GM18861 (cell line): ENCODE data around the gene CRLF2.
"Not testable (repeated sequence)": the region's sequence is repeated elsewhere in the genome, so short reads cannot be mapped to it uniquely, and the experiment has no call there.

Experiments
- ATAC-seq: cut with Tn5 transposase; IDR thresholded peaks from one replicate; pipeline ENCODE4 v1.9.1; 2021; ENCODE audit not compliant: unreplicated experiment

The CRLF2 gene

GRCh38 chrX:1169189-1169588 is 43.3 kb downstream of the CRLF2 start:
- no peak for ATAC-seq

DNA sequence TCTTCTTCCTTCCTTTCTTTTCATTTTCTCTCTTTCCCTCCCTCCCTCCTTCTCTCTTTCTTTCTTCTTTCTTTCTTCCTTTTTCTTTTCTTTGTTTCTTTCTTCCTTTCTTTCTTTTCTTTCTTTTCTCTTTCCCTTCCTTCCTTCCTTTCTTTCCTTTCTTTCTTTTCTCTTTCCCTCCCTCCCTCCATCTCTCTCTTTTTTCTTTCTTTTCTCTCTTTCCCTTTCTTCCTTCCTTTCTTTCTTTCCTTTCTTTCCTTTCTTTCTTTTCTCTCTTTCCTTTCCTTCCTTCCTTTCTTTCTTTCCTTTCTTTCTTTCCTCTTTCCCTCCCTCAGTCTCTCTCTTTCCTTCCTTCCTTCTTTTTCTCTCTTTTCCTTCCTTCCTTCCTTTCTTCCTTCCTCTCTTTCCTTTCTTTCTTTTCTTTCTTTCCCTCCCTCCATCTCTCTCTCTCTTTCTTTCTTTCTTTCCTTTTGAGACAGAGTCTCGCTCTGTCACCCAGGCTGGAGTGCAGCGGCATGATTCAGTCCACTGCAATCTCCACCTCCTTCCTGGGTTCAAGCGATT is 44.4 kb downstream of the CRLF2 start:
- ATAC-seq = no peak

DNA sequence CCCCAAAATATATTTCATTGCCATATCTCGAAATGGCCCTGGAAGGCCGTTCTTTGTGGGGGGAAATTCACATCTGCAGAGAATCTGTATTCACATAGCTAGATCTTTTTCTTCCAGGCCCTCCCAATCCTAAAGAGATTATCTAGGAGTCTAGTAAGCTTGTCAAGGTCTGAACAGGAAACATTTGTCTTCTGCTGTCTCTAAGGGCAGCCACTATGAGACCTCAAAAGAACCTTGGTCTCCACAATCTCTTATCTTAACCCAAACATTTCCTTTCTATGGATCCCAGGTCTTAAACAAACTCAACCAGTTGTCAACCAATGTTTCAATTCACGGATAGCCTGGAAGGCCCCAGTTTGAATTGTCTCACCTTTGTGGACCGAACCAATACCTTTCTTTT is 45.0 kb downstream of the CRLF2 start:
- ATAC-seq = no peak

DNA sequence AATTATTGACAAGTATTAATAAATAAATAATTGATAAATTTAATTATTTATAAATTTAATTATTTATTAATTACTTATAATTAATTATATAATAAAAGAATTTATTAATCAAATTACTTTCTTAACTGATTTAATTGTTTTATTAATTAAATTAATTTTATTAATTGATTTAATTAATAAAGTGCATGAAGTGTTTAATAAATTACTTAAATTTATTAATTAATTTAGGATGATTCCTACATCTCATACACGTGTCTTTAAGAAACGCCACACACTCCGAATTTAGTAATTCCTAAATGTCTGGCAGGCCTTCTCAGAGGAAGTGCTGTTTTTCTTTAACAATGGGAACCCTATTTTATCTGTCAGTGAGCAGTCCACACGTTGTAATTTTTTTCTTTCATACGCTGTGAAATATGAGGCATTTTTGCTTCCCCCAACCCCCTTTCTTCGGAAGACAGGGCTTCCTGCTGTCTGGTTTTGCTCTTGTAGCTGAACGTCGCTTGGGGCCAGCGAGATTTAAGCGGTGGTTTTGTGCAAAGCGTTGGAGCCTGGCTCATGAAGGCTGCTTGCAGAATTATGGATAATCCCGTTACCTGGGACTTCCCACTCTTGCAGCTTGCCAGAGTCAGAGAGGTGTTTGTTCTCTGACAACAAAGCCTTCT is 46.8 kb downstream of the CRLF2 start:
- ATAC-seq = no peak

- no peak for ATAC-seq
Measured at GRCh38 chrX:1164322-1165288, 47.8 kb downstream of the CRLF2 start.

DNA sequence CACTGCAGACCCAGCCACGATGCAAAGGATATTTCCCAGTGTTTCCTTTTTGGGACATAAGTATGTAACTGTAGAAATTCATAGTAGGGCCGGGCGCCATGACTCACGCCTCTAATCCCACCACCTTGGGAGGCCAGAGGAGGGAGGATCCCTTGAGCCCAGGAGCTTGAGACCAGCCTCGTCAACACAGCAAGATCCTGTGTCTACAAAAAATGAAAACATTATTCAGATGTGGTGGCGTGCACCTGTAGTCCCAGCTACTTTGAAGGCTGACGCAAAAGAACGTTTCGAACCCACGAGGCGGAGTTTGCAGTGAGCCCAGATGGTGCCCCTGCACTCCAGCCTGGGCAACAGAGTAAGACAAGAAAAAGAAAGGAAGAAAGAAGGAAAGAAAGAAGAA is 49.2 kb downstream of the CRLF2 start:
- ATAC-seq = no peak

GRCh38 chrX:1162119-1162916 is 50.1 kb downstream of the CRLF2 start:
- no peak for ATAC-seq

GRCh38 chrX:1159548-1159947 is 52.9 kb downstream of the CRLF2 start:
- no peak for ATAC-seq

DNA sequence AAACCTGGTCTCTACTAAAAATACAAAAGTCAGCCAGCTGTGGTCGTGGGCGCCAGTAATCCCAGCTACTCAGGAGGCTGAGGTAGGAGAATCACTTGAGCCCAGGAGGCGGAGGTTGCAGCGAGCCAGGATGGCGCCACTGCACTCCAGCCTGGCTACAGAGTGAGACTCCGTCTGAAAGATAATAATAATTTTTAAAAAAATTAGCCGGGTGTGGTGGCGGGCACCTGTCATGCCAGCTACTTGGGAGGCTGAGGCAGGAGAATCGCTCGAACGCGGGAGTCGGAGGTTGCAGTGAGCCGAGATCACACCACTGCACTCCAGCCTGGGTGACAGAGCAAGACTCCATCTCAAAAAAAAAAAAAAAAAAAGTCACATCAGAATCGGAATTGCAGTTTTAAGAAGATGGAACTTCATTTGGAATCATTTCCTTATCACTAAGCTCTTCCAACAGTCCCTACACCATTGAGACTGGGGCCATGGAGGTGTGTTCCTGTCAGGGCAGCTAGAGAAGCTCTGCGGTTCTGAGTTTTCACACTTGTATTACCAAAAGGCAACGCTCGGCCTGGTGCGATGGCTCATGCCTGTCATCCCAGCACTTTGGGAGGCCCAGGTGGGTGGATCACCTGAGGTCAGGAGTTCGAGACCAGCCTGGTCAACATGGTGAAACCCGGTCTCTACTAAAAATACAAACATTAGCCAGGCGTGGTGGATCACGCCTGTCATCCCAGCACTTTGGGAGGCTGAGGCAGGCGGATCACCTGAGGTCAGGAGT is 55.6 kb downstream of the CRLF2 start:
- ATAC-seq = not testable (repeated sequence)

DNA sequence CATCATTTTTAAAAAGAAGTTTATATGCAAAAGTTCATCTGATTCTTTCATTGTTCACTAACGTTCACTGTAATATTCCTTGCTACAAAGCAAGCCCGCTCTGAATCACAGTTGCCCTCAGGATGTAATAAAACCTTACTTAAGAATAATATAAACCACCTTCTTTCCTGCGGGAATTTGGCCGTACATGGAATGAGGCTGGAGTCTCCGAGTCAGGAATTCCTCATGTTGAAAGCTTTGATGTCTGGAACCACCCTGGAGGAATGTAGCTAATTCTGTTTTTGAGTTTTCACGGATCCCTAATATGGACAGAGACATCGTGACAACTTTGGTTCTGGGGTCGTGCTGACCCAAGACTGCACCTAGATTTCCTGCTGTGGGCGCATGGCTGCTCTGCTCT is 58.5 kb downstream of the CRLF2 start:
- no peak for ATAC-seq

DNA sequence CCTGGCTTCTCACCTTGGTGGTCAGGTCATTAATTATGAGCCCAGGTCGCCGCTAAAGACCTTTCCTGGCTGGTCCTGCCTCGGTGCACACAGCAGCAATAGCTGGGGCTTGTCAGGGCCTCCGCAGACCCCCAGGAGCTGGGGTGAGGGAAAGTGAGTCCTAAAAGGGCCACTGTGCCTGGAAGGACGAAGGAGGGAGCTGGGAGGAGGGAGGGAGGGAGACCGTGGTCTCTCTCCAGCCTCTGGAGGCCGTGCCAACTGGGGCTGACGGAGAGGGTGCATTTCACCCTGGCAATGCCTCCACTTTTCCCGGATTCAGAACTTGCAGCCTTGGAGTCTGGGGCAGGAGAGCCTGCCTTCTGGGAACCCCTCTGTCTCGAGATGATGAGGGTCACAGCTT is 60.4 kb downstream of the CRLF2 start:
- no peak for ATAC-seq

- no peak for ATAC-seq
Measured at GRCh38 chrX:1151378-1152077, 60.9 kb downstream of the CRLF2 start.

DNA sequence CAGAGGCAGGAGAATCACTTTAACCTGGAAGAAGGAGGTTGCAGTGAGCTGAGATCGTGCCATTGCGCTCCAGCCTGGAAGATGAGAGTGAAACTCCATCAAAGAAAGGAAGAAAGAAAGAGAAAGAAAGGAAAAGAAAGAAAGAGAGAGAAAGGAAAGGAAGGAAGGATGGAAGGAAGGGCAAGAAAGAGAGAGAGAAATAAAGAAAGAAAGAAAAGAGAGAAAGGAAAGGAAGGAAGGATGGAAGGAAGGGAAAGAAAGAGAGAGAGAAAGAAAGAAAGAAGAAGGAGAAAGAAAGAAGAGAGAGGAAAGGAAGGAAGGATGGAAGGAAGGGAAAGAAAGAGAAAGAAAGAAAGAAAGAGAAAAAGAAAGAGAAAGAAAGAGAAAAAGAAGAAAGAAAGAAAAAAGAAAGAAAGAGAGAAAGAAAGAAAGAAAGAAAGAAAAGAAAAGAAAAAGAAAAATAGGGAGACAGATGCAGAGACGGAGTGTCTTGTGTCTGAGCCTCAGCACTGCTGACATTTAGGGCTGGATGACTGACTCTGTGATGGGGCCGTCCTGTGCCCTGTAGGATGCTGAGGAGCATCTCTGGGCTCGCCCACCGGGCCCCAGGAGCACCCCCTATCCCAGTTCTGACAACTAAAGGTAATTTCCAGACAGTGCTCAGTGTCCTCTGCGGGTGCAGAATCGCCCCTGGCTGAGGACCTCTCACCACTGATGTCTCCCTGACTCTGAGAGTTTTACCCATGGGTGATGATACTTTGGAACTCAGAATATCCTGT is 61.7 kb downstream of the CRLF2 start:
- ATAC-seq = no peak

- ATAC-seq = no peak
Measured at GRCh38 chrX:1147611-1148515, 64.6 kb downstream of the CRLF2 start.

DNA sequence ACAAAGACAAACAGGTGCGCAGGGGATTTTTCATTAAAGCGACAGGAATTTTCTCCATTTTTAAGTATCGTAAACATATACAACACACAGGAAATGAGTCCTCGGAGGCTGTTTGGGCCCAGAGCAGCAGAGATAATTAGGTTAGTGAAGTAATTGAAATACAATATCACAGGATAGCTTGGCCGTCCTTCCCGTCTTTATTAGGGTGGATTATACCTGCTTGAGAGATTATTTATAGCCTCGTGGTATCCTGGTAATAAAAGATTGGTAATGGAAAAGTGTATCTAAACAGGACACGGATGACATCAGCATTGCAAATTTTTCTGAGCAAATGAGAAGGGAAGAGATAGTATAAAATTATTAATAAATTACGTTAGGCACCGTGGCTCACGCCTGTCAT is 68.2 kb downstream of the CRLF2 start:
- ATAC-seq = no peak
